Liver (tissue), 9 donors: ENCODE results near the gene SORCS2. TPM values are rescaled to one million over a fixed set of nuclear protein-coding genes. Genes with fewer than 3 reads are reported as not detected.

Experiments
- DNase-seq: peaks from one replicate; pipeline ENCODE4 v3.0.0-alpha.2; 2017; ENCODE audit warnings: low spot score
- H3K27ac ChIP-seq, 2 donors: one replicate each; pipeline ENCODE4 v1.7.0; 2013; ENCODE audit warnings: inconsistent platforms in 2 of 2, low read length in 2 of 2, control low read depth in 1 of 2, low read depth in 1 of 2, mild to moderate bottlenecking in 1 of 2
- H3K27me3 ChIP-seq, 4 donors: one replicate each; pipeline versions ENCODE4 v1.6.1 to v1.7.0; 2013; ENCODE audit warnings: low read length in 3 of 4, inconsistent platforms in 1 of 4, mild to moderate bottlenecking in 1 of 4, moderate library complexity in 1 of 4; ENCODE audit not compliant: control insufficient read depth in 4 of 4, insufficient read depth in 4 of 4
- H3K36me3 ChIP-seq, 4 donors: one replicate each; pipeline versions ENCODE4 v1.6.1 to v1.7.0; 2013; ENCODE audit warnings: low read length in 3 of 4, mild to moderate bottlenecking in 3 of 4, low read depth in 1 of 4, moderate library complexity in 1 of 4; ENCODE audit not compliant: control insufficient read depth in 4 of 4, insufficient read depth in 3 of 4
- H3K4me1 ChIP-seq, 4 donors: one replicate each; pipeline versions ENCODE4 v1.6.1 to v1.7.0; 2013; ENCODE audit warnings: low read length in 3 of 4, mild to moderate bottlenecking in 3 of 4, moderate library complexity in 1 of 4; ENCODE audit not compliant: control insufficient read depth in 4 of 4, insufficient read depth in 4 of 4
- H3K4me3 ChIP-seq, 3 donors: one replicate each; pipeline versions ENCODE4 v1.6.1 to v1.7.0; 2013; ENCODE audit warnings: low read length in 3 of 3, control low read depth in 1 of 3, low read depth in 1 of 3, mild to moderate bottlenecking in 1 of 3
- H3K9ac ChIP-seq, 2 donors: one replicate each; pipeline ENCODE4 v1.7.0; 2013; ENCODE audit warnings: low read length in 2 of 2, mild to moderate bottlenecking in 2 of 2, moderate library complexity in 2 of 2, control low read depth in 1 of 2, low read depth in 1 of 2
- H3K9me3 ChIP-seq, 4 donors: one replicate each; pipeline versions ENCODE4 v1.6.1 to v1.7.0; 2013; ENCODE audit warnings: low read length in 3 of 4; ENCODE audit not compliant: control insufficient read depth in 4 of 4
- CTCF ChIP-seq: fragments of 150-350 bp; IDR thresholded peaks from 2 replicates; pipeline ENCODE4 v1.5.1; 2017; ENCODE audit warnings: improper control_type of control experiment, low read depth, low read length; ENCODE audit not compliant: missing input control
- GABPA ChIP-seq, 2 donors: IDR thresholded peaks in 1 of 2; conservative IDR thresholded peaks in 1 of 2; 2 replicates each; pipeline ENCODE4 v1.6.1; 2016; ENCODE audit warnings: antibody characterized with exemption in 2 of 2, mild to moderate bottlenecking in 1 of 2, moderate library complexity in 1 of 2
- HNF4G ChIP-seq: IDR thresholded peaks from 2 replicates; pipeline ENCODE4 v1.6.1; 2016; ENCODE audit warnings: antibody characterized with exemption
- JUND ChIP-seq, 2 donors: IDR thresholded peaks; 2 replicates each; pipeline ENCODE4 v1.6.1; 2016; ENCODE audit warnings: antibody characterized with exemption in 2 of 2
- MAX ChIP-seq: IDR thresholded peaks from 2 replicates; pipeline ENCODE4 v1.6.1; 2016; ENCODE audit warnings: antibody characterized with exemption
- RAD21 ChIP-seq, 2 donors: IDR thresholded peaks; 2 replicates each; pipeline ENCODE4 v1.6.1; 2016; ENCODE audit warnings: antibody characterized with exemption in 2 of 2, mild to moderate bottlenecking in 2 of 2
- REST ChIP-seq: IDR thresholded peaks from 2 replicates; pipeline ENCODE4 v1.6.1; 2016; ENCODE audit warnings: antibody characterized with exemption, mild to moderate bottlenecking
- ZBTB33 ChIP-seq: IDR thresholded peaks from 2 replicates; pipeline ENCODE4 v1.6.1; 2016; ENCODE audit warnings: antibody characterized with exemption
- WGBS: extraction: QIAGEN DNeasy Blood & Tissue Kit; methylation state at CpG from one replicate; pipeline ENCODE4 v1.1.7; 2013; 5-methylcytosine and 5-hydroxymethylcytosine counted together
- polyA plus RNA-seq, 2 donors: library from polyadenylated mRNA; stranded (reverse) in 1 of 2; unstranded in 1 of 2; fragments of 200-250 nt in 1 of 2; fragments of >200 nt in 1 of 2; fragmentation: Nextera tagmentation in 1 of 2; extraction: Ambion mirVana in 1 of 2; gene quantifications; one replicate each; pipeline versions ENCODE4 v1.2.1 to v1.2.3, GENCODE V29; 2013 to 2015
- total RNA-seq, 2 donors: library from RNA; depleted of rRNA; stranded (reverse); fragments of >200 nt; gene quantifications; one replicate each; pipeline ENCODE4 v1.2.3, GENCODE V29; 2014
- donor health status: healthy.
- donor health status: healthy.
- donor health status: healthy.
- donor health status: healthy.
- donor health status: healthy.

Gene SORCS2
- total and polyA plus RNA-seq, 4 donors: 0.10 to 1.4 (median 0.92) TPM

- no peak for DNase-seq
- no peak overlapping the region for H3K9ac ChIP-seq
- TF ChIP-seq CTCF (no peak), GABPA (IDR thresholded peaks at IDR 0.05 in 1 of 2, conservative IDR thresholded peaks at IDR 0.05 in 1 of 2) (no peak), MAX (no peak)
- no peaks in the 10 kb centered on the region for H3K27me3 ChIP-seq
- H3K27ac ChIP-seq: no peak overlapping the region
- no peaks in the 10 kb centered on the region for H3K4me1 ChIP-seq
- H3K9me3 ChIP-seq: peaks cover 0 to 4% (median 1%) of the 10 kb centered on the region in 4 donors
- H3K36me3 ChIP-seq: no peaks in the 10 kb centered on the region
- WGBS: 94% methylated on average over 9 of the region's 9 CpGs
- no peak overlapping the region for H3K4me3 ChIP-seq
Measured at GRCh38 chr4:7678318-7678852, 486.0 kb downstream of the SORCS2 start.

- no peak for DNase-seq
- Histone ChIP-seq H3K4me1 (no peaks in the 10 kb centered on the region), H3K9me3 (peaks cover 0 to 6% (median 1%) of the 10 kb centered on the region in 4 donors), H3K27ac (no peak overlapping the region), H3K9ac (no peak overlapping the region), H3K36me3 (no peaks in the 10 kb centered on the region), H3K27me3 (no peaks in the 10 kb centered on the region), H3K4me3 (no peak overlapping the region)
- no peak for TF ChIP-seq JUND (IDR thresholded peaks at IDR 0.05)
- TF ChIP-seq MAX: no peak
- no peak for TF ChIP-seq HNF4G
- TF ChIP-seq REST: no peak
- no peak for TF ChIP-seq GABPA (IDR thresholded peaks at IDR 0.05 in 1 of 2, conservative IDR thresholded peaks at IDR 0.05 in 1 of 2)
- no peak for TF ChIP-seq ZBTB33
- TF ChIP-seq RAD21 (IDR thresholded peaks at IDR 0.05): no peak
- 83% methylated on average over 11 of the region's 11 CpGs for WGBS
Measured at GRCh38 chr4:7679406-7680040, 487.2 kb downstream of the SORCS2 start.
